DMS153 treated with DMSO at 0.1 percent for 48 hours (cell line): Measurements from ENCODE around the gene SERINC3.
A peak's percentile ranks its signal among the peaks of the same experiment; 100 is the strongest.
"Not testable (repeated sequence)": the region's sequence is repeated elsewhere in the genome, so short reads cannot be mapped to it uniquely, and the experiment has no call there.

ENCODE experiments used
- DNase-seq: peaks from one replicate; lab custom pipeline; 2025; ENCODE audit not compliant: unreplicated experiment; lab: John Stamatoyannopoulos, UW

The SERINC3 gene

DNA sequence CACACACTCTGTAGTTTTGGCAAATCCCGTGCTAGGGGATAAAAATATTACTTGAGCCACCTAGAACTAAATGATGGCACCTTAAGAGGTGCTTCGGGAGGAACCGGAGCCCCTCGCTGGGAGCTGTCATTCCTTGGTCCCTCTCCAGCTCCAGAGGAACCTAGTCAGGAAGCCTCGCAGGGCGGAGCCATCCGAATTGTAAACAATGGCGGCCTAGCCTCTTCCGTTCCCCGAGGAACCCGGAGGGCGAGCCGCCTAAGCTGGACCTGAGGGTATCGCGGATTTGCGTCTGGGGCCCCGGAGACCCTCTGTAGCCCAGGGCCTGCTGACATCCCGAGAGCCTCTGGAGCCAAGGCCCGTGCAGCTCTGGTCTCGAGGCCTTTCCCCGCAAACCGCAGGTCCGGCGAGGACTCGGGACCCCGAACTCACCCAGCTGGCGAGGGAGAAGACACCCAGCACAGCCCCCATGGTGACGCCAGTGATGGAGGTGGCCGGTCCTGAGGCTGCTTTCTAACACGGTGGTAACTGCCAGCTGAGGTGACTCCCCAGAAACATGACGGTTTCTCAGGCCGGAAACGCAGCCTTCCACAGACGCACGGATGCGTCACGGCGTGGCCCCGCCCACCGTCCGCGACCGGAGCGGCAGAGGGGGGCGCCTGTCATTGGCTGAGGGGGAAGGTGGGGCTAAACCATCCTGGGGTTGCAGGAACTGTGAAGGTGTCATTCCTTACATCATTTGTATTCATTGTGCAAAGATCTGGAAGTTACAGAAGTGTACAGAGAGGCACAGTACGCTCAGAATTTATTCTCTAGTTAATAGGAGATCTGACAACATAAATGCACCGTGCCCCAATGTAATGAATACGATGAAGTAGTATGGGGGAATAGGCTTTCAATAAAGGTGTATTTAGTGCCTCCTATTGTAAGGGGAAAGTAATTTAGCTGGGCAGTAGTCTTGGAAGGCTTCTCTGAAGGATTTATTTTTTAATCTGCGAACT lies at the start of gene SERINC3:
Gene SERINC3 (minus strand): TSS at position 587 of the 998 bp plus-strand sequence. CDS start 119 bp downstream, at position 468.
- peak; percentile 87 for DNase-seq

DNA sequence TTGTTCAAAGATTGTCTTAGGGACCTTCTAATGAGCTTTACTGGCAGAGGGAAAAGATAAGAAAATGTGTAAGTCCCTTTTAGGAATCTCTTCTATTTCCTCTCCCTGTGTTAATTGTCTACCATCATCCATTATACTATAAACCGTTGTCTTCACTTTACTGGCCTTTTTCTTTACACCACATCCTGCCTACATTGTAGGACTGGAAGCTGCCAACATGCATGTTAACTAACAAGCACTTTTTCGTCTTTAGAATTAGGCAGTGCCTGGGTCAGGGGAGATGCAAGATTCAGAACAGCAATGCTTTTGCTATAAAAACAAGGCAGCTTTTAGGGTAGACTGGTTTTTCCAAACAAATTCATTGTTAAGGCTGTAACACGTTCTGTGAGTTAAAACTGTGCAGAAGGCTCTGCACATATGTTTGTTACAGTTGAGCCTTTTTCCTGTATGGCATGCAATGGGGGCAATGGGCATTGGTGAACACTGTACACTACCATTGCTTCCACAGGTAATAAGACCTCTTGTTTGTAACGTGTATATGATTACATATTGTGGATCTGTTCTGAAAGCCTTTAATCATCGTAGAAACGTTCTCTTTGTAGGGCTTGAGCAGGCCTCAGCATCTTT lies 49.6 kb upstream of the SERINC3 start:
- no peak for DNase-seq

DNA sequence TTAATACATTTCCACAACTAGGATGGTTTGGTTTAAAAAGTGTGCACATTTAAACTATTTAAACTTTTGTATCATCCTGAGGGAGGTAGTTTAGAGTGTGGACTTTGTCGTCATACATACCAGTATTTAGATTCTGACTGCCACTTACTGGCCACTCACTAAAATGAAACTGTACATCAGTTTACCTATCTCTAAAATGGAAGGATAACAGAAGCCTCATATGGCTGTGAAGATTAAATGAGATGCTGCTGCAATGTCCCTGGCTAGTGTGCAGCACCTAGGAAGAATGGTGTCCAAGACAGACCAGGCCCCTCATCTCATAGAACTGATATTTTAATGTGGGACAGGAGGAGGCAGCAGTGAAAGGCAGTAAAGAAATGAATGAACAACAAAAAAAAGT lies 48.5 kb upstream of the SERINC3 start:
- DNase-seq = no peak

DNA sequence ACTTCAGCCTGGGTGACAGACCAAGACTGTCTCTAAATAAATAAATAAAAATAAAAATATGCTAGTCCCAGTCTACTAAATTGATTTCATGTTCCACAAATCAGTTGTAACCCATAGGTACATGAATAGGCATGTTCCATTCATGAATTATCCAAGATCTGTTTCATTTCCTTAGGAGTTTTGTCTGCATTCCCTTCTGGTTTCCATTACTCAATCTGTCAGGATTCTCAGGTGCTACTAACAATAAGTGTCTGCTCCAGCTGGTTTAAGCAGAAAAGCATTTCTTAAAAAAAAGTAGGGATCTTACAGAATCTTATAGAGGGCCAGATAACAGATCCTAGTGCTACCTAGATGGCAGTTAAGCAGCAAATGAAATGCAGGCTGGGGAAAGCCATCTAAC lies 44.9 kb upstream of the SERINC3 start:
- no peak for DNase-seq

DNA sequence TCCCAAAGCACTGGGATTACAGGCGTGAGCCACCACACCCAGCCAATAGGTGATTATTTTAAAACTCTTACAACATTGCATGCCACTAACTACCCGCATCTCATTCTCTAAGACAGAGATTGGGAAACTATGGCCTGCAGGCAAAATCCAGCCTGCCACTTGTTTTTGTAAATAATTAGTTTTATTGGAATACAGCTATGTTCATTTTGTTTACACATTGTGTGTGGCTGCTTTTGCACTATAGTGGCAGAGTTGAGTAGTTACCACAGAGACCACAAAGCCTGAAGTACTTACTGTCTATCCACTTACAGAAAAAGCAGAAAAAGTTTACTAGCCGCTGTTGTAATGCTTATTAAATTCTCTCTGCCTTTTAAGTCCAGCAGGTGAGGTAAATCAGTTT lies 44.1 kb upstream of the SERINC3 start:
- DNase-seq = no peak

DNA sequence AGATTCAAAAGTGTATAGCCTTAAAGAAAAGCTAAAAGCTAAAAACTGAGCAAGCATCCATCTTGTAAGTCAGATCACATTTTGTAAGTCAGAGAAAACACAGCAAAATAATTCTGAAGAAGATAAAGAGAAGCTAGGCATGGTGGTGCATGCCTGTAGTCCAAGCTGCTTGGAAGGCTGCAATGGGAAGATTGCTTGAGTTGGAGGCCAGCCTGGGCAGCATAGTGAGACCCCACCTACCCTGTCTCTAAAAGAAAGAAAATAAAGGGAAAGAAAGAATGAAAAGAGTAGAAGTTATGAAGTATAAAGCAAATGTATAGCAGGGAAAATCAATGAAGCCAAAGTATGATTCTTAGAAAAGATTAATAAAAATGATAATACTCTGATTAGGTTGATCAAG lies 40.0 kb upstream of the SERINC3 start:
- no peak for DNase-seq

DNA sequence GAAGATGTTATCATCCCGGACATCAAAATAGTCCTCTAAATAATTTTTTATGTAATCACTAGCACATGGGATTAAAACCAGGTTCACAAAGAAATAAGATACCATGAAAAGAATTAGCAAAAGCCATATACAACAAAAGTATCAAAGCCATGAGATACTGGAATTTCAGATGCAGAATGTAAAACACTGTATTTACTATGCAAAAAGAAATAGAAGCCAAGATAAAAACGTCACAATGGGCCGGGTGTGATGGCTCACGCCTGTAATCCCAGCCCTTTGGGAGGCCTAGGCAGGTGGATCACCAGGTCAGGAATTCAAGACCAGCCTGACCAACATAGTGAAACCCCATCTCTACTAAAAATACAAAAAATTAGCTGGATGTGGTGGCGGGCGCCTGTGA lies 38.9 kb upstream of the SERINC3 start:
- not testable (repeated sequence) for DNase-seq

DNA sequence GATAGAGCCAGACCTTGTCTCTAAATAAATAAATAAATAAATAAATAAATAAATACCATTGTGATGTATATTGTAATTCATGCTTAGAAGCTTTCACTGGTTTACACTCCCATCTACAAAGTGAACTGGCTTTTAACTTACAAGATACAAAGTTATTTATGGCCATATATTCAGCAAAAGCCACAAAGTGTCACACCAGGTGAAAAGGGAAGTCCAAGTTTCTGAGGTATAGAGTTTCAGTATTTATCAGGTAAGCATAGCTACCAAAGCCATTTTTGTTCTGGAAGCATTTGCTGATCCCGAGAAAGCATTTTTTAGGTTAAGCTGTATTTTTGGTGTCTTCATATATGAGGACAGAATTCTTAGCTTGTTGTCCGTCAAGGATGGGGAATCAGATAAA lies 38.4 kb upstream of the SERINC3 start:
- no peak for DNase-seq

DNA sequence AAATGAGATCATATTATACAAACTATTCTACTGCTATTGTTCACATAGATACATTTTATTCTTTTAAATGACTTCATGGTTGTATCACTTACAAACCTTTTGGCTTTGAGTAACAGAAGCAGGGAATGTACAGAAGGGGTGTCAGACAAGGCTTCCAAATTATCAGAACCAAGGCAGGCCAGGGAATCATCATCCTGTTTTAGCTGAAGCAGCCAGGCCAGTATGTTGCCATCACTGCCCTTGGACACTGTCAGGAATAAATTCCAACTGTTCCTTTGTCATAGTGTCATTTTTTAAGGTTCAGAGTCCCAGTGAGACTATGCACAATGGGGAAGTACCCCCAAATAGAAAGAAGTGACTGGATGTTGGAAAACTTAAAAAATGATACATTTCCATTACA lies 37.4 kb upstream of the SERINC3 start:
- no peak for DNase-seq

DNA sequence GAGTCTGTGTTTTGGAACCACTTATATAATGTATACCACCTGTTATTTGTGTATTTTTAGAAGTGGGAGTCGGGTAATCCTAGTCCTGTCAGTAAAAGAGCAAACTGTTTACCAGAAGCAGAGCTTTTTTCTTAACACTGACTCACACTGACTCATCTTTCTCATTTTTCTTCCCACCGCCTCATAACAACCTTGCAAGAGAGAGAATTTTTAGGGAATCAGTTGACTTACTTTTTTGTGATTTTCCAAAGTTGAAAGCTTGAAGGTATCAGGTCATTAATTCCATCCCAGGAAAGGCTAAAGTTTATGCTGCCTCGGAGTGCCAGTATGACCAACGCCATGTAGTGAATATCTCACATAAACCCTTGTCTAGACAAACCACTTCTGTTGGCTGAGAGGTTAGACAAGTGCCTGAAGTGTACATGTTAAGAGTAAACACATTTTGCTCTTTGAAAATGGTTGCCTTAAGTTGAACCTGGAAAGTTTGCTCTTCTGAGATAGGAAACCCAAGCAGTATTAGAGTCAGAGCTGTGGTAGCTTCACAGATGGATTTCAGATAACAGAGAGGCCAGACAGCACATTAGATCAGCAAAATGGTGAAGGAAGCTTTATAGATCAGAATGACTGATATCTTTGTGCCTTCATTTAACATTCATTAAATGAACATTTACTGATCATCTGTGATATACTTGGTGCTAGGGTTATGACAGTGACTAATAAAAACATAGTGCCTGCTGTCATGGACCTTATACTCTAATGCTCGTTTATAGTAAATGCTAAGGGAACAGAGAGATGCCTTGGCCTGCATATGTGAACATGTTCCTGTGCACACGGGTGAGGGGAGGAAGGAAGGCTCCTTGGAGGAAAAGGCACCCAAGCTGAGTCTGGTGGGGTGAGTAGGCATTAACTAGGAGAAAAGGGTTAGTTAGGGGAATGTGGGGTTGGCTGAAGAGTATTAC lies 31.4 kb upstream of the SERINC3 start:
- DNase-seq = no peak

DNA sequence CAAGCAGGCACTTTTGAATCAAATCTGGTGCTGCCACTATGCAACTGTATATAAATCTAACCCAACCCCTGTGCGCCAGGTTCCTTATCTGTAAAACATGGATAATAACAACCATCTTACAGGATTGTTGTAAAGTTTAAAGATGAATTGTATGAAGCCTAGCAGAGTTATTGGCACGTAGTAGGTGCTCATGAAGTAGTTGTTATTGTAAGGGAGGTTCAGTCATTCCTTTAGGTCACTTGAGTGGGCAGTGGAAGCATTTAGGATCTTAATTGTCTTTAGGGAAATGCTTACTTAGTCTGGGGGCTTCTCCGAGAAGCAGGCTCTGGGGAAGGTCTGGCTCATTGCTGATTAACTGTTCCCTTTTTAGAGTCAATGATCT lies 30.7 kb upstream of the SERINC3 start:
- DNase-seq = no peak

DNA sequence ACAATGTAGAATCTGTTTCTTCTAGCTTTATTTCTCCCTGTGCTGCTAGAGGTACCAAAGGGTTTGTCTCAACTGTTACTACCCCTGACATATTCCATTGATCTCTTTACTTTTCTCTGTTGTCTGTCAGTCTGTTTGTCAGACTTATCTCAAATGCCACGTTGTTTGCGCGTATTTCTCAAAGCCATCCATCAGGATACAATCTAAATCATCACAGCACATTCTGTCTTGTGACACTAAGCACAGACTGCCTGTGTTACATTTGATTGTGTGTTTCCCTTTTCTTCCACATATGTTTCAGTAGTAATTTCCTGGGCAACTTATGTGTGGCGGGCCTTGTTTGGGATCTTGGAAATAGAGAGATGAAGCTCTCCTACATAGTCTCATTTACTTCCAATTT lies 30.2 kb upstream of the SERINC3 start:
- DNase-seq = no peak

DNA sequence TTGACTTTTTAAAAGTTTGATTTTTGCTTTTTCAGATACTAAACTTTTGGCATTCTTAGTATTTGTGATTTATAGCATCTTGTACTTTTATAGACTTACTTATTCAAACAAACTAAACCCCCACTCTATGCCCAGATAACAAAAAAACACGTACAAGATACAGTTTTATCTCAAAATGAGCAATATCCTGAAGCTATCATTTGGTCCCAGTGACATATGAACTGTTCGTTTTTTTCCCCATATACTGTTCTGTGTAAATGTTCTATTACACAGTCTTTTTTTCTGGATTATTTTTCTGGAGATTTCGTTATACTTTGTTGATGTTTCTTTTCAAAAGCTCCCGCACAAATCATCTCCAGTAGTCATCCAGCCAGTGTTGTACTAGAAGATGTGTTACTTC lies 27.3 kb upstream of the SERINC3 start:
- DNase-seq = no peak

DNA sequence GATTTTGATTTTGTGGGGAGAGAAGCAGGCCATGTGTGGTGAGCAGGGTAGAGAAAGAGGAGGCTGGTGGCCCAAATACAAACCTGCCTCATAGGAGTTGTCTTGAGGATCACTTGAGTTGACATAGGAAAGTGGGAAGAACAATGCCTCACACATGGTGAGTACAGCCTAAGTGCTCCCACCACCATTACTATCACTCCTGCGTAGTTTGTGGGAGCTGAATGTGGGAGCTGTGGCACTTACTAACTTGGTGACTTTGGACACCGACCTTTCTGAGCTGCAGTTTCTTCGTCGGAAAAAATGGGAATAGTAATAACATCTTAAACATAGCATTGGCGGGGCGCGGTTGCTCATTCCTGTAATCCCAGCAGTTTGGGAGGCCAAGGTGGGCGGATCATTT lies 25.5 kb upstream of the SERINC3 start:
- no peak for DNase-seq

DNA sequence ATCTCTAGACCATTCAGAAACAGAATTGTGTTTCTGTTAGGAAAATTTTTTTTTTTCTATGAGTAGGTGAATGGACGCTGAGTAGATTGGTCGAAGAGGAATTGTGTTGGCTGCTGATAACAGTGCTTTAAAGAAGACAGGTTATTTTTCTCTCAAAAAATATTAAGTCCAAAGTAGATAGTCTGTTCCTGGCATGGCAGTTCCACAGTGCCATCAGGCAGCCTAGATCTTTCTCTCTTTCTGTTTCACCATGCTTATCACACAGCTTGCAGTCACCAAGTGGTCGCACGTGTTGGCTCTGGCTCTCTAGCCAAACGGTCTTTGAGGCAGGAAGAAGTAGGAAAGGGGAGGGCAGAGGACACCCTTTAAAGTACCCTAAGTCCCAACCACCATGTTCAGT lies 22.4 kb upstream of the SERINC3 start:
- no peak for DNase-seq

DNA sequence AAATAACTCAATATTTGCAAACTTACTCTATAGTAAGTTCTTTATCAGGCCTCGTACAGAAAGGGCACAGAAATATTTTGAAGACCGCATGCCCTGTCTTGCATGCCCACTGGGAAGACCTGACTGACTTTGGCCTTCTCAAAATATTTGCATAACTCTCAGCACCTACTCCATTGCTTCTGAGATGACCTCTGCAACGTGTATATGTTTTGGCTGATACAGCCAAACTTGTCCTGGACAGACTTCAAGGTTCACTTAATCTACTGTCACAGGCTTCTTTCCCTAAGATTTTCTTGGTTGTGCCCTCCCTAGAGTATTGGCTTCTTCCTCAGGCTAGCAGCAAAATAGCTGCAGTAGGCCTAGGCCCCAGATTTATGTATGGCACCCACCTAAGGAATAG lies 21.5 kb upstream of the SERINC3 start:
- DNase-seq = no peak

DNA sequence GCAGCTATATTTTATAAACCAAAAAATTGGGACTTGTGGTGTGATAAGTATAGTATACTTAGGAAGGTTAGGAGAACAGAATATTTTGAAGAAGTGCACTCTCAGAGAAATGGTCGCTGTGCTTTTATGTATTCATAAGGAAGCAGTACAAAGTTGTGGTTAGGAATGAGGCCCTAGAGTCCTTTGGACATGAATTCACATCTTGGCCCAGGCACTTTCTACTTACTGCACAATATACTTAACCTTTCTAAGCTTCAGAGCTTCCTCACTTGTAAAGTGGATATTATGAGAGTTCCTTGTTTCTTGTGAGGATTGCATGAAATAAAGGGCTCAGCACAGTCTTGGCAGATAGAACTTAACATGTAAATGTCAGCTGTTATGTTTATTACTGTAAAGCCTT lies 21.0 kb upstream of the SERINC3 start:
- no peak for DNase-seq

DNA sequence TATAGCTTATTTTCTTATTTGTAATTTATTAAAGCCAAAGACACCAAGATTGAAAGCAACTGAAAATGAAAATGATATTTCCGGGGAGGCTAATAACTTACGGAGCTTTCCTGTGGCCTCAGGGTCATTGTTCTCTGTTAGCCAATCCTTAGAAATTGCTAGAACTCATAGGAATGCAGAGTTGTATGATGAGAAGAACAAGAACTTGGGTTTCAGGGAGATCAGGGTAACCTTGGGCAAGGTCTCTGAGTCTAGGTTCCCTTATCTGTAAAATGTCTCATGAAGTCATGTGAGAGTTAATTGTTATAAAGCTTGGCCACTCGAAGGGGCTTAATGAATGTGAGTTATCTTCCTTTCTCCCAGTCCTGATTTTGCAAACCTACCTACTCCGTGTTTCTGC lies 20.1 kb upstream of the SERINC3 start:
- no peak for DNase-seq

DNA sequence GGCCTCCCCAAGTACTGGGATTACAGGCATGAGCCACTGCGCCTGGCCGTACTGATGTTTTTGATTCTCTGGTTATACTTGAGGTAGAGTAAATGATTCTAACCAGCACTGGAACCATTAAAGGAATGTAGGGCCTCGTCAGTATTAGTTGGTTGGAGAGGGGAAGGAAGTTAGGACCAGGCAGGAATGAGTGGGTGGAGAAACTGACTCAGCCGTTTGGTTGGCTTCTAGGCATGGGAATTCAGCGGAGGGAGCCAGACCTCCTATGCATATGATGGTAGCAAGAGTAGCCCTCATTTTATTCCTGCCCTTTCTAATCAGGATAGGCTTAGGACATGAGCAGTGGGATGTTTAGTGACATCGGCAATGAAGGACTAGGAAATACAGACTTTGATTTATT lies 19.0 kb upstream of the SERINC3 start:
- no peak for DNase-seq

DNA sequence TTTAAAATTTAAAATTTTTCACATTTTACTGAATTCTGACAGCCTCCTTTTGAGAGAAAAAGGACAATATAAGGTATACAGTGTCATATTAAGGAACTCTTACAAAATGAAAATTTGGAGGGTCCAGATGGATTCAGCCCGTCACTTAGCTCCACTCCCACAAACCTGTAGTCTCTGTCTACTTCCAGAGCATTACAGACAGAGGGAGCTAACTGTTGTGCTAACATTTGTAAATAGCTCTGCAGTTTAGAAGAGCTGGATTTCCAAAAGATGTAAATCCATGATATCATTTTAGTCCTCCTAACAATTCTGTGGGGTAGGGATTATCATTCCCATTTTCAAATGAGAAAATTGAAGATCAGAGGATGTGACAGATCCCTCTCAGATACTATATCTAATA lies 16.1 kb upstream of the SERINC3 start:
- DNase-seq = no peak

DNA sequence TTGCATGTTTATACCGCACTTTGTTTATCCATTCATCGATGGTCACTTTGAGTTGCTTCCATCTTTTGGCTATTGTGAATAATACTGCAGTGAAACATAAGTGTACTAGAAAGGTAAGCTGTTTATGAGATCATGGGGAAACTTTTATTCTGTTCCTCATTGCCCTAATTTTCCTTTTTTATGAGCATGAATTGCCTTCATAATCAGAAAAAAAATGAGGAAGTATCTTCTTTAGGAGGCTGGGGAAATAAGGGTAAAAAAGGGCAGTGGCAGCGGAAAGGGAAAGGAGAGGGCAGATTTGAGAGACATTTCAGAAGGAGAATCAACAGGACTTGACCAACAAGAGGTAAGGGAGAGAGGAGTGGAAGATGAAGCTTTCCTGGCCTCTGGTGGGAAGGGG lies 14.3 kb upstream of the SERINC3 start:
- DNase-seq = no peak
